Measurements from ENCODE around the gene SHANK1. TPM values are rescaled to one million over a fixed set of nuclear protein-coding genes. Genes with fewer than 3 reads are reported as not detected.

The SHANK1 gene
- total and polyA plus RNA-seq, 2 experiments from 2014 or later: 0.58 to 2.7 TPM

DNA sequence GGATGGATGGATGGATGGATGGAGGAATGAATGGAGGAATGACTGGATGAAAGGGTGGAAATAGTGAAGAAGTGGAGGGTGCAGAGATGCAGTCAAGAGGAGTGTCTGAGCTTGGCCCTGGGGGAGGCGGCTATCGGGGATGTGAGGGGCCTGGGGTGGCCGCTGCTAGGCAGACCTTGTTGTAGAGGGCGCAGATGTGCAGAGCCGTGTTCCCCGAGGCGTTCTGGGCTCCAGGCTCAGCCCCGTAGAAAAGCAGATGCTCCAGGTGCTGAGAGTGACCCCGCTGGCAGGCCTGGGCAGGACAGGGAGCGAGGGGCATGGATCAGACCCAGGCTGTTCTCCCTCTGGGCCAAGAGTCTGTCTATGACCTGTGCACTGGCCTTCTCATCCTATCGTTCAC lies 8.4 kb downstream of the SHANK1 start:
- Histone ChIP-seq H2AFZ (no peak overlapping the region), H3K4me3 (no peak overlapping the region), H4K20me1 (ENCODE audit: insufficient read depth) (no peaks in the 10 kb centered on the region), H3K27me3 (replicated peaks; ENCODE audit: insufficient read depth) (no peaks in the 10 kb centered on the region), H3F3A (ENCODE audit: insufficient read depth) (no peaks in the 10 kb centered on the region), H3K79me2 (ENCODE audit: insufficient read depth) (no peaks in the 10 kb centered on the region), H3K9me3 (ENCODE audit: low read depth) (no peaks in the 10 kb centered on the region), H3K9ac (no peak overlapping the region), H3K9me2 (ENCODE audit: insufficient read depth) (no peaks in the 10 kb centered on the region), H3K4me2 (ENCODE audit: unreplicated experiment) (no peak overlapping the region), H3K27ac (no peak overlapping the region), H3K4me1 (ENCODE audit: insufficient read depth) (no peaks in the 10 kb centered on the region), H3K36me3 (ENCODE audit: low read depth) (no peaks in the 10 kb centered on the region)
- no peak for TF ChIP-seq EZH2 (IDR thresholded peaks at IDR 0.05; ENCODE audit: insufficient read depth, poor library complexity, severe bottlenecking)
- TF ChIP-seq EZH2phosphoT487 (IDR thresholded peaks at IDR 0.05; ENCODE audit: insufficient read depth, low read depth): no peak
- WGBS, 2 experiments (ENCODE audit: low coverage in 1 of 2, low lambda C conversion rate in 2 of 2, missing lambda C conversion rate in 2 of 2): 82 to 87% methylated on average over 9 to 11 of the region's 11 CpGs
- in situ Hi-C loops (cut with MboI): no loop called here
- no peak for DNase-seq

DNA sequence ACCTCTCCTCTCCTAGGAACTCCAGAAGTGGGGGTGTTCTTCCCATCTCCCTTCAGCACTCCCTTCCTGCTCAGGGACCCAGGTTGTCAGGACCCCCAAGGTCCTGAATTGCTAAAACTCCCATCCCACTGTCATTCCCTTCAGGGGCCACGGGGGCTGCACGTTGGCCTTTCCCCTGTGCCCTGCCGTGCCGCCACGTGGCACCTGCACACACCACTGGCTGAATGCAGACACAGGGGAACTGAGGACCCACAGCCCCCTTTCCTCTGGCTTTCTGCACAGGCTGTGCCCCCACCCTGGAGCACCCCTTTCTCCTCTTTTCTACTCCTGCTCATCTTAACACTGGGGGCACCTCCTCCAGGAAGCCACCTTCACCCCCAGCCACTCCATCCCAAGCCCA lies 9.0 kb downstream of the SHANK1 start:
- H3K4me3 ChIP-seq: no peak overlapping the region

DNA sequence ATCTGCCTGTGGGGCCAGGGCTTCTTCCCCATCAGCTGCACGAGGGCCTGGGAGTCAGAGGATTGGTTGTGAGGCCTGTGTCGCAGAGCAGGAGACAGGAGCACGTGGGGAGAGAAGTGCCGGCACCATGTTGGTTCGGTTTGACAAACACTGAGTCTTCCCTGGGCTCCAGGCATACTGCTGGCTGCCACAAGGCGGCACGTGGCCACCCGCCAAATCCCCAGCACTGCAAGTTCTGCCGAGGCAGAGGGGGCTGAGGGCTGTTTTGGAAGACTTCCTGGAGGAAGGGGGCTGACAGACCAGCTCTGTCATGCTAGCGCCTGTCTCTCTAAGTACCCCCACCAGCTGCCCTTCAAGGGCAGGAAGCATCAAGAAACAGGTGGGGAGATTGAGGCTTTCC lies 9.5 kb downstream of the SHANK1 start:
- no peaks in the 10 kb centered on the region for H3F3A ChIP-seq (ENCODE audit: insufficient read depth)
- no peak overlapping the region for H3K9ac ChIP-seq
- no peaks in the 10 kb centered on the region for H3K36me3 ChIP-seq (ENCODE audit: low read depth)
- H3K9me2 ChIP-seq (ENCODE audit: insufficient read depth): no peaks in the 10 kb centered on the region
- TF ChIP-seq EZH2 (IDR thresholded peaks at IDR 0.05; ENCODE audit: insufficient read depth, poor library complexity, severe bottlenecking) (no peak), EZH2phosphoT487 (IDR thresholded peaks at IDR 0.05; ENCODE audit: insufficient read depth, low read depth) (no peak)
- in situ Hi-C loops (cut with MboI): no loop called here
- no peaks in the 10 kb centered on the region for H4K20me1 ChIP-seq (ENCODE audit: insufficient read depth)
- H3K9me3 ChIP-seq (ENCODE audit: low read depth): no peaks in the 10 kb centered on the region
- no peak overlapping the region for H3K27ac ChIP-seq
- no peak overlapping the region for H3K4me3 ChIP-seq
- peak; percentile 51 for DNase-seq
- WGBS, 2 experiments (ENCODE audit: low coverage in 1 of 2, low lambda C conversion rate in 2 of 2, missing lambda C conversion rate in 2 of 2): 47 to 49% methylated on average over 10 of the region's 10 CpGs
- no peaks in the 10 kb centered on the region for H3K27me3 ChIP-seq (replicated peaks; ENCODE audit: insufficient read depth)
- H2AFZ ChIP-seq: no peak overlapping the region
- H3K4me1 ChIP-seq (ENCODE audit: insufficient read depth): no peaks in the 10 kb centered on the region
- no peak overlapping the region for H3K4me2 ChIP-seq (ENCODE audit: unreplicated experiment)
- H3K79me2 ChIP-seq (ENCODE audit: insufficient read depth): no peaks in the 10 kb centered on the region

More for the DNA sequence above, 9.0 kb downstream of the SHANK1 start:
- DNase-seq: no peak
- TF ChIP-seq EZH2phosphoT487 (IDR thresholded peaks at IDR 0.05; ENCODE audit: insufficient read depth, low read depth): no peak
- TF ChIP-seq EZH2 (IDR thresholded peaks at IDR 0.05; ENCODE audit: insufficient read depth, poor library complexity, severe bottlenecking): no peak
- Histone ChIP-seq H3K4me1 (ENCODE audit: insufficient read depth) (no peaks in the 10 kb centered on the region), H4K20me1 (ENCODE audit: insufficient read depth) (no peaks in the 10 kb centered on the region), H3K4me2 (ENCODE audit: unreplicated experiment) (no peak overlapping the region), H3K9ac (no peak overlapping the region), H3K36me3 (ENCODE audit: low read depth) (no peaks in the 10 kb centered on the region), H3K27me3 (replicated peaks; ENCODE audit: insufficient read depth) (no peaks in the 10 kb centered on the region), H2AFZ (no peak overlapping the region), H3K27ac (no peak overlapping the region), H3F3A (ENCODE audit: insufficient read depth) (no peaks in the 10 kb centered on the region), H3K79me2 (ENCODE audit: insufficient read depth) (no peaks in the 10 kb centered on the region), H3K9me3 (ENCODE audit: low read depth) (no peaks in the 10 kb centered on the region), H3K9me2 (ENCODE audit: insufficient read depth) (no peaks in the 10 kb centered on the region)
- in situ Hi-C loops (cut with MboI): no loop called here
- 56 to 69% methylated on average over 5 of the region's 5 CpGs for WGBS, 2 experiments (ENCODE audit: low coverage in 1 of 2, low lambda C conversion rate in 2 of 2, missing lambda C conversion rate in 2 of 2)

DNA sequence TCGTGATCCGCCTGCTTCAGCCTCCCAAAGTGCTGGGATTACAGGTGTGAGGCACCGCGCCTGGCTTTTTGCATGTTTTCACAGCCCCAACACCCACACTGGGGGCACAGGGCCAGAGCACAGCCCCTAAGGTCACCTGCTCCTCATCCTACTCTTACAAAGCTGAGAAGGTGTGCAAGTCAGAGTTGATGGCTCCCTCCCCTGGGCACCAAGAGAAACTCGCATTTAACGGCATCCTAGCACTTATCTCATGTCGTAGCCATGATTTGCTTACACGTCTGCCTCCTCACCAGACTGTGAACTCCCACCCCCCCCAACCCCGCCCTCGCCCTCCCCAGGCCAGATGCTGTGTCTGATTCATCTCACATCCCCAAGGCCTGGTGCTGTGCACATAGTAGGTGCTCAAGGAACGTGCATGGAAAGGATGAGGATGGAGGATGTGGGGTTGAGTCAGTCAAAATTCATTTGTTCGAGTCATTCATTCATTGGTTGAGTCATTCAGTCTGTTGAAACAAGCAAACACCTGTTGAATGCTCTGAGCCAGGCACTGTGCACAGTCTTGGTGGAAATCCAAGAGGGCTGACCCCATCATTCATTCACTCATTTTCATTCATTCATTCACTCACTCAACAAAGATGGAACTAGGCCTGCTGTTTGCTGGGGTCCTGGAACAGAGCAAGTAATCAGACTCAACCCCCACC lies 11.3 kb downstream of the SHANK1 start:
- WGBS, 2 experiments (ENCODE audit: low coverage in 1 of 2, low lambda C conversion rate in 2 of 2, missing lambda C conversion rate in 2 of 2): 86% methylated on average over 12 of the region's 12 CpGs
- in situ Hi-C loops (cut with MboI): no loop called here

More for the DNA sequence above, 11.3 kb downstream of the SHANK1 start:
- no peaks in the 10 kb centered on the region for H3K36me3 ChIP-seq (ENCODE audit: low read depth)
- no peaks in the 10 kb centered on the region for H3K9me2 ChIP-seq (ENCODE audit: insufficient read depth)
- H3K4me2 ChIP-seq (ENCODE audit: unreplicated experiment): no peak overlapping the region
- H2AFZ ChIP-seq: no peak overlapping the region
- no peaks in the 10 kb centered on the region for H3F3A ChIP-seq (ENCODE audit: insufficient read depth)
- no peak overlapping the region for H3K4me3 ChIP-seq
- H4K20me1 ChIP-seq (ENCODE audit: insufficient read depth): no peaks in the 10 kb centered on the region
- no peak overlapping the region for H3K9ac ChIP-seq
- no peaks in the 10 kb centered on the region for H3K79me2 ChIP-seq (ENCODE audit: insufficient read depth)
- H3K27ac ChIP-seq: no peak overlapping the region
- H3K4me1 ChIP-seq (ENCODE audit: insufficient read depth): no peaks in the 10 kb centered on the region
- DNase-seq: no peak
- no peaks in the 10 kb centered on the region for H3K27me3 ChIP-seq (replicated peaks; ENCODE audit: insufficient read depth)
- no peaks in the 10 kb centered on the region for H3K9me3 ChIP-seq (ENCODE audit: low read depth)
- no peak for TF ChIP-seq EZH2 (IDR thresholded peaks at IDR 0.05; ENCODE audit: insufficient read depth, poor library complexity, severe bottlenecking)
- TF ChIP-seq EZH2phosphoT487 (IDR thresholded peaks at IDR 0.05; ENCODE audit: insufficient read depth, low read depth): no peak
